Kidney epithelial cell (primary cell): Measurements from ENCODE around the gene RNF130. TPM values are rescaled to one million over a fixed set of nuclear protein-coding genes. Genes with fewer than 3 reads are reported as not detected.

ENCODE experiments used
- DNase-seq: peaks from one replicate; pipeline ENCODE4 v3.0.0-alpha.2; 2010; ENCODE audit warnings: low read depth
- H3K27me3 ChIP-seq: 2 replicates; pipeline ENCODE4 v1.6.0; 2011; ENCODE audit warnings: low read length; ENCODE audit not compliant: control insufficient read depth, insufficient read depth
- H3K36me3 ChIP-seq: 2 replicates; pipeline ENCODE4 v1.5.1; 2011; ENCODE audit warnings: low read length; ENCODE audit not compliant: control insufficient read depth, insufficient read depth
- H3K4me3 ChIP-seq: 2 replicates; pipeline ENCODE4 v1.5.1; 2011; ENCODE audit warnings: low read depth, mild to moderate bottlenecking, control low read depth, low read length
- CTCF ChIP-seq: IDR thresholded peaks from 2 replicates; pipeline ENCODE4 v1.5.1; 2011; ENCODE audit warnings: mild to moderate bottlenecking, moderate library complexity, low read length, control low read depth, inconsistent platforms; ENCODE audit not compliant: insufficient read depth, poor library complexity, severe bottlenecking
- total RNA-seq: library from RNA; depleted of rRNA; stranded (reverse); fragments of >200 nt; gene quantifications from 2 replicates; pipeline ENCODE4 v1.2.3, GENCODE V29; 2015

Gene RNF130
- total RNA-seq, 1 donor from 2014 or later, result 42.0 TPM

GRCh38 chr5:180083529-180084060, 12.0 kb upstream of the RNF130 start:
- DNase-seq, result no peak
- no peak for TF ChIP-seq CTCF
- H3K36me3 ChIP-seq, result no peaks in the 10 kb centered on the region
- no peak overlapping the region for H3K4me3 ChIP-seq
- H3K27me3 ChIP-seq, result peaks cover 5% of the 10 kb centered on the region

GRCh38 chr5:180082633-180083420, 11.3 kb upstream of the RNF130 start:
- Histone ChIP-seq H3K4me3 (no peak overlapping the region), H3K36me3 (no peaks in the 10 kb centered on the region), H3K27me3 (peaks cover 5% of the 10 kb centered on the region)
- DNase-seq, result no peak
- TF ChIP-seq CTCF, result no peak

- Histone ChIP-seq H3K4me3 (no peak overlapping the region), H3K36me3 (no peaks in the 10 kb centered on the region), H3K27me3 (peaks cover 5% of the 10 kb centered on the region)
- no peak for DNase-seq
- TF ChIP-seq CTCF, result no peak
Measured at GRCh38 chr5:180081481-180081880, 9.9 kb upstream of the RNF130 start.

- H3K4me3 ChIP-seq, result no peak overlapping the region
Measured at GRCh38 chr5:180080486-180081280, 9.1 kb upstream of the RNF130 start.

More at GRCh38 chr5:180080486-180081280, 9.1 kb upstream of the RNF130 start:
- peaks cover 5% of the 10 kb centered on the region for H3K27me3 ChIP-seq
- no peak for TF ChIP-seq CTCF
- no peak for DNase-seq
- H3K36me3 ChIP-seq, result no peaks in the 10 kb centered on the region
